PC-9 (cell line): ENCODE results near the gene ABCA2. TPM values are rescaled to one million over a fixed set of nuclear protein-coding genes. Genes with fewer than 3 reads are reported as not detected.

Experiments
- BruUV-seq: library from RNA; stranded (reverse); fragments of 400-500 nt; replicated peaks from 2 replicates; lab custom pipeline; 2021; lab: Mats Ljungman, UMichigan
- CTCF ChIA-PET: fragments of 300-600 bp; sonication (Branson Sonifier 250); formaldehyde crosslinking; loops from one replicate; lab custom pipeline; 2022; ENCODE audit warnings: antibody characterized with exemption; lab: Charles Lee
- POLR2A ChIA-PET: fragments of 300-600 bp; sonication (Branson Sonifier 250); formaldehyde crosslinking; loops from one replicate; lab custom pipeline; 2022; ENCODE audit warnings: antibody characterized with exemption; ENCODE audit not compliant: unreplicated experiment; lab: Charles Lee
- DNase-seq, 2 experiments: peaks; one replicate each; pipeline versions ENCODE4 v3.0.0 to v3.0.0-alpha.2; 2015 to 2022; ENCODE audit warnings: mixed read lengths in 1 of 2
- H2AFZ ChIP-seq: fragments of 200-600 bp; sonication (generic); 2 replicates; pipeline ENCODE4 v1.8.1; 2017; ENCODE audit warnings: antibody characterized with exemption
- H3F3A ChIP-seq: fragments of 200-600 bp; sonication (generic); 2 replicates; pipeline ENCODE4 v1.8.1; 2017; ENCODE audit warnings: antibody characterized with exemption, mild to moderate bottlenecking, low read depth; ENCODE audit not compliant: insufficient read depth
- H3K27ac ChIP-seq: fragments of 200-600 bp; sonication (generic); 2 replicates; pipeline ENCODE4 v1.6.1; 2016; ENCODE audit warnings: mixed run types
- H3K27me3 ChIP-seq: fragments of 200-600 bp; sonication (generic); 2 replicates; pipeline ENCODE4 v1.6.1; 2016; ENCODE audit warnings: low read depth, mixed run types; ENCODE audit not compliant: insufficient read depth
- H3K36me3 ChIP-seq: fragments of 200-600 bp; sonication (generic); 2 replicates; pipeline ENCODE4 v1.6.1; 2016; ENCODE audit warnings: low read depth, mixed run types
- H3K4me1 ChIP-seq: fragments of 200-600 bp; sonication (generic); replicated peaks from 2 replicates; pipeline ENCODE4 v1.6.1; 2016; ENCODE audit warnings: mixed run types; ENCODE audit not compliant: insufficient read depth
- H3K4me2 ChIP-seq: fragments of 200-600 bp; sonication (generic); 2 replicates; pipeline ENCODE4 v1.6.1; 2017; ENCODE audit warnings: mixed run types
- H3K4me3 ChIP-seq: fragments of 200-600 bp; sonication (generic); 2 replicates; pipeline ENCODE4 v1.6.1; 2016; ENCODE audit warnings: mixed run types
- H3K79me2 ChIP-seq: fragments of 200-600 bp; sonication (generic); 2 replicates; pipeline ENCODE4 v1.6.1; 2017; ENCODE audit warnings: low read depth, mixed run types
- H3K9me2 ChIP-seq: fragments of 200-600 bp; sonication (generic); 2 replicates; pipeline ENCODE4 v1.8.1; 2017; ENCODE audit warnings: mild to moderate bottlenecking; ENCODE audit not compliant: insufficient read depth
- H3K9me3 ChIP-seq: fragments of 200-600 bp; sonication (generic); 2 replicates; pipeline ENCODE4 v1.8.1; 2016; ENCODE audit warnings: low read depth; ENCODE audit not compliant: insufficient read depth
- H4K20me1 ChIP-seq: fragments of 200-600 bp; sonication (generic); 2 replicates; pipeline ENCODE4 v1.8.1; 2017; ENCODE audit not compliant: insufficient read depth
- CTCF ChIP-seq: fragments of 200-600 bp; sonication (generic); conservative IDR thresholded peaks from 2 replicates; pipeline ENCODE4 v1.6.1; 2017; ENCODE audit warnings: mixed run types, antibody characterized with exemption, mild to moderate bottlenecking, moderate library complexity
- EZH2 ChIP-seq: fragments of 200-600 bp; sonication (generic); IDR thresholded peaks from 2 replicates; pipeline ENCODE4 v1.8.0; 2017; ENCODE audit warnings: antibody characterized with exemption, low read depth
- intact Hi-C: fragments of 100-400 bp; cut with micrococcal nuclease; formaldehyde crosslinking; loops from one replicate; pipeline ENCODE4 v1.10.0; 2022; ENCODE audit not compliant: unreplicated experiment
- total RNA-seq: library from RNA; stranded (reverse); gene quantifications from 2 replicates; pipeline ENCODE4 v1.2.3, GENCODE V29; 2021

ABCA2 gene
- total RNA-seq, 1 experiment from 2014 or later: 79.2 TPM

DNA sequence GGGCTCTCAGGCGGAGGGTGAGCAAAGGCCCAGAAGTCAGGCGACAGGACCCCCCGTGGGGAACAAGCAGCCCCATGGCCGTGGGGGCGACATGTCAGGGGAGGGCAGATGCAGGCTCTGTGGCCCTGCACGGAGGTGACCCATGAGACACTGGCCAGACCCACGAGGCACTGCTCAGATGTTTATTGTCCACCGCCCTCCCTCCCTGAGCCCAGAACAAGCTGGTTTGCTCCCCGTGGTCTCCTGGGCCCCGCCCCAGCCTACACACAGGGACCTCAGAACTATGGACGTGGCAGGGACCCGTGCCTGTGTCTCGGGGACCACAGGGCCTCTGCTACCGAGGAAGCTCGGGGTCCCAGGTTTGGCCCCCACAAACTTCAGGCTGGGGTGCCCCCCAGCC, 2.0 kb upstream of the ABCA2 start:
- H3K27me3 ChIP-seq: no peaks in the 10 kb centered on the region
- DNase-seq: no peak
- H3K27ac ChIP-seq: no peak overlapping the region
- H3K36me3 ChIP-seq: no peaks in the 10 kb centered on the region
- H3K4me1 ChIP-seq: peaks cover 15% of the 10 kb centered on the region
- no peak overlapping the region for H2AFZ ChIP-seq
- peaks cover 11% of the 10 kb centered on the region; the same call in 1 of the 2 replicates for H3F3A ChIP-seq
- no peaks in the 10 kb centered on the region for H3K9me3 ChIP-seq
- H4K20me1 ChIP-seq: no peaks in the 10 kb centered on the region
- intact Hi-C loops: no loop called here
- H3K79me2 ChIP-seq: no peaks in the 10 kb centered on the region
- no TSS peak for BruUV-seq
- no peak for TF ChIP-seq EZH2
- no peak for TF ChIP-seq CTCF
- H3K4me3 ChIP-seq: no peak overlapping the region
- POLR2A ChIA-PET: interaction anchor here (0.6 to 0.7 kb wide), 2 partner anchors 229 to 230 kb away, joined by 4 to 13 read pairs; no protein-coding TSS in a partner anchor
- H3K4me2 ChIP-seq: no peak overlapping the region
- CTCF ChIA-PET: interaction anchor here (0.5 to 1.4 kb wide), 17 partner anchors 17 to 392 kb away, joined by 3 to 20 read pairs (median 4); partner anchors contain the start of genes CLIC3, SAPCD2, SLC34A3 and TMEM141
- H3K9me2 ChIP-seq: no peaks in the 10 kb centered on the region

GRCh38 chr9:137029058-137029936, 1.3 kb upstream of the ABCA2 start:
- no peak overlapping the region for H2AFZ ChIP-seq
- CTCF ChIA-PET: interaction anchor here (0.5 to 1.4 kb wide), 23 partner anchors 17 to 548 kb away, joined by 3 to 20 read pairs (median 4); partner anchors contain the start of genes CLIC3, SAPCD2, SLC34A3 and TMEM141
- H3K4me3 ChIP-seq: no peak overlapping the region; the same call in 1 of the 2 replicates
- H3K4me1 ChIP-seq: peaks cover 8% of the 10 kb centered on the region; the same call in 1 of the 2 replicates
- H3K79me2 ChIP-seq: no peaks in the 10 kb centered on the region
- peak in 1 of 2 experiments; percentile 86 for DNase-seq
- no peaks in the 10 kb centered on the region for H4K20me1 ChIP-seq
- H3K9me3 ChIP-seq: no peaks in the 10 kb centered on the region
- H3K27me3 ChIP-seq: no peaks in the 10 kb centered on the region
- H3F3A ChIP-seq: peaks cover 4% of the 10 kb centered on the region; the same call in 1 of the 2 replicates
- H3K27ac ChIP-seq: no peak overlapping the region
- H3K4me2 ChIP-seq: peak overlapping the region; percentile 97
- intact Hi-C loops: loop anchor here (5.0 kb wide), 1 partner anchor 182 kb away; the partner anchor contains the start of gene PHPT1
- POLR2A ChIA-PET: interaction anchor here (0.5 to 0.7 kb wide), 4 partner anchors 127 to 229 kb away, joined by 3 to 14 read pairs (median 8); no protein-coding TSS in a partner anchor
- BruUV-seq: no TSS peak
- H3K9me2 ChIP-seq: no peaks in the 10 kb centered on the region
- no peaks in the 10 kb centered on the region for H3K36me3 ChIP-seq
- TF ChIP-seq EZH2 (no peak), CTCF (peak; percentile 86)
